A204.1 (cell line): ENCODE results near the gene TANC1.

Source experiments
- FAIRE-seq: peaks from 2 replicates; lab custom pipeline; 2012; peaks lifted over from hg19 to GRCh38; lab: Jason Lieb, UNC

The TANC1 gene

GRCh38 chr2:159196393-159196925, 228.0 kb downstream of the TANC1 start:
- FAIRE-seq, result no peak

- FAIRE-seq, result no peak
These were observed 230.8 kb downstream of the TANC1 start for GRCh38 chr2:159199236-159199635.

GRCh38 chr2:159199761-159200465, 231.5 kb downstream of the TANC1 start:
- FAIRE-seq, result no peak

- no peak for FAIRE-seq
These were observed 232.1 kb downstream of the TANC1 start for GRCh38 chr2:159200498-159200897.

- FAIRE-seq, result no peak
These were observed 233.1 kb downstream of the TANC1 start for GRCh38 chr2:159201360-159202063.

- FAIRE-seq, result no peak
These were observed 234.2 kb downstream of the TANC1 start for GRCh38 chr2:159202568-159203071.

- FAIRE-seq, result no peak
These were observed 236.1 kb downstream of the TANC1 start for GRCh38 chr2:159204381-159205144.

- no peak for FAIRE-seq
These were observed 238.4 kb downstream of the TANC1 start for GRCh38 chr2:159206736-159207380.

- FAIRE-seq, result no peak
These were observed 240.0 kb downstream of the TANC1 start for GRCh38 chr2:159208438-159208837.

- FAIRE-seq, result no peak
These were observed 241.2 kb downstream of the TANC1 start for GRCh38 chr2:159209341-159210306.

- no peak for FAIRE-seq
These were observed 243.3 kb downstream of the TANC1 start for GRCh38 chr2:159211447-159212396.

GRCh38 chr2:159213296-159213695, 244.9 kb downstream of the TANC1 start:
- FAIRE-seq, result no peak

GRCh38 chr2:159214325-159214865, 246.0 kb downstream of the TANC1 start:
- FAIRE-seq, result no peak

GRCh38 chr2:159215116-159215515, 246.7 kb downstream of the TANC1 start:
- no peak for FAIRE-seq

- no peak for FAIRE-seq
These were observed 249.2 kb downstream of the TANC1 start for GRCh38 chr2:159217676-159218075.

GRCh38 chr2:159218389-159218788, 249.9 kb downstream of the TANC1 start:
- FAIRE-seq, result no peak

- no peak for FAIRE-seq
These were observed 251.1 kb downstream of the TANC1 start for GRCh38 chr2:159219394-159219998.

- FAIRE-seq, result no peak
These were observed 255.8 kb downstream of the TANC1 start for GRCh38 chr2:159224061-159224813.
